ENCODE results near the gene GABRA4.

Gene GABRA4

DNA sequence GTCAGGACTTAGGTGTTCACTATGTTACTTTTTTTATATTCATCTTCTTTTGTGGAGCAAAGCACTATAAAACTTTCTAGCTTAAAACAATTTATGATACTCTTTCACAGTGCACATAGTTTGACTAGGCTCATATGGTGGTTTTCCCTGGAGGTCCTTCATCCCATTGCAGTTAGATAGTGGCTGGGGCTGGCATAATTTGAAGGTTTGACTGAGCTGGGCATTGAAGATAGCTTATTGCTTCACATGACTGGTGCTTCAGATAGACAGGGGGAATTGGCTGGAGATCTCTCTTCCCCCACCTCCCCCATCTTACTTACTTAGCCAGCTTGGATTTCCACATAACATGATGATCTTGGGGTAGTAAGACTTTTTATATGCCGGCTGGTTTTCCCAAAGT lies 7.0 kb upstream of the GABRA4 start:
- no peak for TF ChIP-seq CTCF (IDR thresholded peaks at IDR 0.05; ENCODE audit: low read length, missing control alignments)
- DNase-seq (ENCODE audit: low read depth), result no peak
- H3K4me3 ChIP-seq (replicated peaks; ENCODE audit: low read depth, low read length), result no peak overlapping the region

DNA sequence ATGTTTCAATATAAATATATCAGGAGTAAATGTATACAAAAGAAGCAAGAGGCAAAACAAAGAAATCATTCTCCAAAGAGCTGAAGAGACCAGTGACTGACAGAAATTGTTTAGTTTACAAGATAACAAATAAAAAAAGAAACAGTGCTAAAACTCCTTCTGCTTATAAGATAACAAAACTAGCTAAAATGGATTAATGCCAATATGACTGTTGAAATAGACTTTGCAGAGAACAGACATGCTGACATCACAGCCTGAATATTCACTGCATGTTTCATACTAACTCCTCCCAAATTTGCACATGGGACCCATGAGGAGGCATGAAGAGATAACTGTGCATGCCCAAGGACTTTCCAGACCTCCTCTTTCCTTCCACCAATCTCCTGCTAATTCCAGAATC lies 6.2 kb upstream of the GABRA4 start:
- H3K4me3 ChIP-seq (replicated peaks; ENCODE audit: low read depth, low read length), result no peak overlapping the region
- no peak for TF ChIP-seq CTCF (IDR thresholded peaks at IDR 0.05; ENCODE audit: low read length, missing control alignments)
- DNase-seq (ENCODE audit: low read depth), result peak; percentile 49

DNA sequence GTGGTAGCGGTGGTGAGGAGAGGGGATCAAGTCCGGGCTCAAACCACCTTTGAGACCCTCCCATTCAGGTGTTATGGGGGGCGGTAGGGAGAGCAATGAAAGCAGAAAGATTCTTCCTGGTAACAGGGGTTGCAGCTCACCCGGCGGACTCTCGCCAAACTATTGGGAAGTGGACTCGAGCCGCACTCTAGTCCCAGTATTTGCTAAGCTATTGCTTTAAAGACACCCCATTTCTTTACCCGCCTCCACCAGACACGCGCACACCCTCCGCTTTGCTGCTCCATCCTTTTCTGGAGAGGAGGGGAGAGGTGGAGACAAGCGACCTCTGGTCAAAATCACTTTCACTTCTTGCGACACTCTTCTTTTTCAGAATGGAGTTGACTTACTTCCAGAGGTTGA lies 625 bp upstream of the GABRA4 start:
- no peak for TF ChIP-seq CTCF (IDR thresholded peaks at IDR 0.05; ENCODE audit: low read length, missing control alignments)
- DNase-seq (ENCODE audit: low read depth), result no peak
- H3K4me3 ChIP-seq (replicated peaks; ENCODE audit: low read depth, low read length), result peak overlapping the region; percentile 21

GRCh38 chr4:46992338-46992737 lies 1.0 kb downstream of the GABRA4 start:
- no peak overlapping the region for H3K4me3 ChIP-seq (replicated peaks; ENCODE audit: low read depth, low read length)
- TF ChIP-seq CTCF (IDR thresholded peaks at IDR 0.05; ENCODE audit: low read length, missing control alignments), result no peak
- no peak for DNase-seq (ENCODE audit: low read depth)

- TF ChIP-seq CTCF (IDR thresholded peaks at IDR 0.05; ENCODE audit: low read length, missing control alignments), result no peak
- no peak for DNase-seq (ENCODE audit: low read depth)
- H3K4me3 ChIP-seq (replicated peaks; ENCODE audit: low read depth, low read length), result no peak overlapping the region
Observed at GRCh38 chr4:46986922-46987638, 6.3 kb downstream of the GABRA4 start.

GRCh38 chr4:46984781-46985180 lies 8.6 kb downstream of the GABRA4 start:
- no peak overlapping the region for H3K4me3 ChIP-seq (replicated peaks; ENCODE audit: low read depth, low read length)
- DNase-seq (ENCODE audit: low read depth), result no peak
- TF ChIP-seq CTCF (IDR thresholded peaks at IDR 0.05; ENCODE audit: low read length, missing control alignments), result no peak

DNA sequence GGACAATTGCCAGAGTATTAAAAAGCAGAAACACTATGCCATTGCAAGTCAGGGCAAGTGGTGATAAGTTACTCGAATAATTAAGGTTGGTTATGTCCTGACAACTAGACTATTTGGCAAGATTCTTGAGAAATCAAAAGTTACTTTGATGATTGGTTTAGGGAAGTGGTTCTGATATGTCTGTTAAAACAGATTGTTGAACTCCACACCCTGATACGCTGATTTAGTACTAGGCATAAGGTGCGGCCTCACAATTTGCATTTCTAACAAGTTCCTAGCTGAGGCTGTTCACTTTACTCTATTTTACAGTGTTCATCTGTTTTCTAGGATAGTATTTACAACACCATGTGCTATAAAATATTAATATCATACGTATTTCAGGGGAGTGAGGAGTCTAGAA lies 12.5 kb downstream of the GABRA4 start:
- no peak for DNase-seq (ENCODE audit: low read depth)
- H3K4me3 ChIP-seq (replicated peaks; ENCODE audit: low read depth, low read length), result no peak overlapping the region
- no peak for TF ChIP-seq CTCF (IDR thresholded peaks at IDR 0.05; ENCODE audit: low read length, missing control alignments)

Data from fibroblast of pulmonary artery (primary cell).